ENCODE measurements around the gene PCNA.
"Not testable (repeated sequence)": the region's sequence is repeated elsewhere in the genome, so short reads cannot be mapped to it uniquely, and the experiment has no call there.

Gene PCNA

DNA sequence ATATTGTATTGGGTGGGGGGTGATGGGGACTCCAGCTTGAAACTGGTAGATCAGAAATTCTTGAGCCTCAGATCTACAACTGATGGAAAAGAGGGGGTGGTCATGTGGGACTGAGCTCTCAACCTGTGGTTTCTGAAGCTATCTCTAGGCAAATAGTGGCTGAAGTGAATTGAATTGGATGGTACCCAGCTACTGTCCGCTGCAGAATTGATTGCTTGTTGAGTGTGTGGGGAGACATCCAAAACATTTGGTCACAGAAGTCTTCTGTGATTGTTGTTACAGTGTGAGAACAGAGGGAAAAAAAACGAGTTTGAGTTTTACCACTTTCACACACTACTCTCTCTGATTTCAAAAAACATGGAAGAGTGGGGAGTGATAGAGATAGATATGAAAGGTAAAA lies 21.9 kb upstream of the PCNA start:
- DNase-seq: no peak

DNA sequence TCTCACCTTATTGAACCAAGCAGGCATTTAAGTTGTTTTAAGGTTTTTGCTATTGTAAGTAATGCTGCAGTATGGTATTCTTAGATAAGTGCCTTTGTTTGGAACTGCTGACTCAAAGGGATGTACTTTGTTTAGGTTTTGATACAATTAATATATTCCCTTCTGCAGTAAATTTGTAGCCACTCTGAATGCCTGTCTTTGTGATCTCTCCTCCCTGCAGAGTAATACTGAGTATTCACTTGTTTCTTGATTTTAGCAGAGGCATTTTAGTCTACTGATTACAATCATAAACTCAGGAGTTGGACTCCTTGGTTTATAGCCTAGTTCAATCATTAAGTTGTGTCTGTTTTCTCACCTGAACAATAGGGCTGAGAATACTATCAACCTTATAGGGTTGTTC lies 20.4 kb upstream of the PCNA start:
- no peak for DNase-seq

DNA sequence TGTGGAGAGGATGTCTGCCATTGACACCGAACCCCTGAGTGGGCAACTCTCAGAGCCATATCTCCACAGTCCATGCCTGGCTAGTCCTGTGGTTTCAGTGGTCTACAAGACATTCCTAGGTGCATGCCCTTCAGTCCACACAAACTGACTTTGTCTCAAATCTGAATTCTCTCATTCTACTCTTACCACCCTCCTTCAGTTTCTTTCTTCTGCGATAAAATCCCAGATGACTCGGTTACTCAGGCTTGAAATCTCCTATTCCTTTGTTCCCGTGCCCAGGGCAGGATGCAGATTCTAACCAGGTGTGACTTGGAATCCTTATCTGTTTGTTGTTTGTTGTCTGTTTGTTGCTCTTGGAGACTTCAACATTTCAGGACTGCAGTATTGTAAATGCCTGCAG lies 16.3 kb upstream of the PCNA start:
- no peak for DNase-seq

DNA sequence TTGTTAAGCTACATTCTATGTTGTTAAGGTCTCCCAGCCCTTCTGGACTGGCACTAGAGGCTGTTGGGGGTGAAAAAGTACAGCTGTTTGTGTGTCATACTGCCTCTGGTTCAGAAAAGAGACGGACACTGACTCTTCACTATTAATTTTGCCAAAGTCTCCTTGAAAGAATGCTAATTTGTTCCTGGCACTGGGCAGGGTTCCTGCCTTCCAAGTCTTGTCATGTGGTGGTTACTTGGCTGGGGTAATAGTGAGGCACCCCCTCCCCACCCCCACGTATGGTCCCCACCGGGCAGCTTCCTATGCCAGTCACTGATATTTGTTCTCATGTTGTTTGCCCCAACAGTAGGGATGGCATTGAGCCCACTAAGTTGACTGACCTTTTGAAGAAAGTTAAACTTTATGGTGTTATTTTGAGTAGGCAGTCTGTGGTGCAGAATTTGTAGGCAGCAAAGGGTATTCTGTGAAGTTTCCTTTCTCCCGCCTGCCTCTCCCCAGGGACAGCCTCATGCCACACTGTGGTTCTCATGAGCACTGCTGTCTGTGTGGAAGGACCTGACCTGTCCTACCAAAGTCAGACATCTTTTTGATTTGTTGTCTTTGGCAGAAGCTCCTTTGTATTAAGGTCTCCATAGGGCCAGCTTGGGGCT lies 15.7 kb upstream of the PCNA start:
- no peak for DNase-seq

DNA sequence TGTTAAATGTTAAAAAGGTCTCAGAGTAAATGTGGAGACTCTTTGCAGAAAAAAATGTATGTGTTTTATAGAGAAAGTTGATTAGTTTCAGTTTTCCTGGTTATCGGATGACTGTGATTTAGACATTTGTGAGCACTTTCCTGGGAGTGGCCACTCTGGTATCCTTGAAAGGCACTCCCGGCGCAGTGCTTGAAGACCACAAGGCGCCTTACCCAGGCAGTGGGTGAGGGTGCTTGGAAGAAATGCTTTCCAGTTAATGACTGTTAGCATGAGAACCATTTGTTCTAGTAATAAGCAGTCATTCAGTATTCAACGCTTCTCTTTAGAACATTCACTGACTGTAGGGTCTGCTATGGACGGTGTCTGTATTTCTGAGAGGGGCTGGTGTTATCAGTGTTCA lies 14.2 kb upstream of the PCNA start:
- no peak for DNase-seq

DNA sequence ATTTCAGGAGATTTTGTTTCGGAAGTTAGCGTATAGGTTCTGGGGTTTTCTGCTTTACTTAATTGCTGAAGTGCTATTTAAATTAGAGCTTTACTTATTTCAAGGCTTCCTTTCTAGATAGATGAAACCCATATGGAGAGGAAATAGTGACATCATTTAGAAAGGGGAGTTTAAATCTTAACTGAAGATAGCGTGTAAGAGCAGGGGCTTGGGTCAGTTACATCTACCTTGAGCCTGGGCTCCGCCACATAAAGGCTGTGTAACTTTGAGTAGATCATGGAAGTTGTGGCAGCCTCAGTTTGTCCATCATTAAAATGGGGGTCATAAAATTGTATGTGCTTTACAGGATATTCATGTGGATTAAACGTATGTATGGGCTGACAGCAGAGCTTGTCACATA lies 11.7 kb upstream of the PCNA start:
- DNase-seq: no peak

DNA sequence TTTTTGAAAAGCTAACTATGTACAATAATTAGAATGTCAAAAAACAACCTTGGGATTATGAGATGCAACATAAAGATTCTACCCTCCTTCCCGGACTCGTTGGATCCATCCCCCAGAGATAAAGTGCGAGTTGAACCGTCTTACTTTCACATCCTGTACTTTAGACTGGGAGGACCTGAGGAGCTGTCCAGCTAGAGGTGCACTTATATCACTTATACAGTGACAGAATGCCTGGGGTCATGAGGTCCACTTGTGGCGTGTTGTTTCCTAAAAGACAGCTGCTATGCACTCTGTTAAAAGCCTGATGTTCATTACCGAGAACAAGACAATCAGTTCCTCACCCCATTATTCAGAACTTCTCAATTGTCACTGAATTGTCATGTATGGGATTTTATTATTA lies 9.1 kb upstream of the PCNA start:
- no peak for DNase-seq

DNA sequence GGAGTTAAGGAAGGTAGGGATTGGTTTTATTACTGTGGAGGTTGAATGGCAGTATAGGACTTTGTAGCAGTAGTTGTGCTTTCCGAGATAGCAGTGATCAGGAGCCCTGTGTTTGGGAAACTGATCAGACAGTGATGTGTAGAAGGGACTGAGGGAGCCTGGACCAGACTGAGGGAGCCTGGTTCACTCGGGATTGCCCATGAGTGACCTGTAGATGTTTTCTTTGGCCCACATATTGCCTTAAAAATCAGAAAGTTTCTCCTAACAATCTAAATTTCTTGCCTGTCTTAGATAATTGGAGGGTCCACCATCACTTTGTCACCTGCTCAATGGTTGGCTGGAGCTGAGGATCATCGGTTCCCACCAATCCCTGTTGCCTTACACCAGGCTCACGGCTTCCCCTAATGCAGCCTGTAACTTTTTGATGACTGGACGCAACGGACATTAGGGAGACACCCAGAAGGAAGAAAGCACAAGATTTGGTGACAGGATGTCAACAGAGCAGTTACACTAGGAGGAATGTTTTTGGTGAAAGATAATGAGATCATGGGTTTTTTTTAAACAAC lies 8.2 kb upstream of the PCNA start:
- no peak for DNase-seq

DNA sequence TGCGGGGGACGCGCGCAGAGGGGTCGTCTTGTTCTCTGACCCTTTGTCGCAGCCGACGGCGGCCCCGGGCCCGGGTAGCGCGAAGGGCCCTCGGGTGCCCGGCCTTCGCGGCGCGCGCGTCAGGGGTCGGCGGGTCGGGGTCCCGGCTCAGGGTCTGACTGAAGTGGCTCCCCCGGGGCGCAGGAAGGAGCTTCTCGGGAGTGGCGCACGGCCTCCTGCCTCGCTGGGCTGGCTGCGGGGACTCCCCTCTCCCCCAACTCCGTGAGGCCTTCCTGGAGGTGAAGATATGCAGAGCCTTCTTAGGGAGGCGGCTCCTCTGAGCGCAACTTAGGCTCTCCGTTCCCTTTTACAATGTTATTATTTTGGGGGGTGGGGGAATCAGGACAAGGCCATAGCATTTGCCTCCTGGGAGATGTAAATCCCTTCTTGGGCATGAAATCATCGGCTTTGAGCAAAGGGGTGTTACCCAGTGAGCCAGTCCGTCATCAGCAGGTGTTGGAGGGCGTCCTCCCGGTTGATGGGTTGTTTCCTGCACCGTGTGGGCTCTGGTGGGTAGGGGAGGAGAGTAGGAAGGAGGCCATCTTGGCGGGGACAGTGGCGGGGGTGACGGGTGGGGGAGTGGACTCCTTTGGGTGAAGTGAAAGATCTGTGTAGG lies 7.6 kb upstream of the PCNA start:
- DNase-seq: peak; percentile 80

DNA sequence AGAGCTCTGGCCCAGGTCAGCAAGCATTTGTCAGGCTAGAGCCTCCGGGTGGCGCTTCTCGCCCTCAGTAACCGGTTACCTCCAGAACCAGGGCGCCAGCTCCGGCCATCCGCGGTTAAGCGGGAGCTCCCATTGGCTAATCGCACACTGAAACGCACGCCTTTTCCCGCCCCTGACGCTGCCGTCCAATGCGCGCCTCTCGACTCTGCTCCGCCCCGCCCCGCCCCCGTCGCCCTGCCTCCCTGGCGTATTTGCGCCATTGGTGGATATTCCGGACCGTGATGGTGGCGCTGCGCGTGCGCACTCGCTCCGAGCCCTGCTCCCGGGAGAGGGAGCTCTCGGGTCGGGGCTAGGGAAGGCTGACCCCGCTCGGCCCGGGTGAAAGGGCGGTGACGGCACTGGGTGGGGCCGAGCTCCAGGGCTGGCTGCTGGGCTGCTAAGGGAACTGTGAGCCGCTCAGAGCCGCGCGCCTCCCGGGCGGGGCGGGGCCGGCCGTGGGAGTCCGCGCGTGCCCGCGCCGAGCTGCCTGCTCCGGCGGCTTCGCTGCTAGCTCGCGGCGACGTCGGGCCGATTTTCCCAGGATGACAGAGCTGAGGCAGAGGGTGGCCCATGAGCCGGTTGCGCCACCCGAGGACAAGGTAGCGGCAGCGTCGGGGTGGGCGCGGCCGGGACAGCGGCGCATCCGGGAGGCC lies 6.9 kb upstream of the PCNA start, which contains the start of gene CDS2:
CDS2 (plus strand) TSS at position 497 of the 692 bp plus-strand sequence; CDS start at position 582, 85 bp downstream.
- peak; percentile 100 for DNase-seq

DNA sequence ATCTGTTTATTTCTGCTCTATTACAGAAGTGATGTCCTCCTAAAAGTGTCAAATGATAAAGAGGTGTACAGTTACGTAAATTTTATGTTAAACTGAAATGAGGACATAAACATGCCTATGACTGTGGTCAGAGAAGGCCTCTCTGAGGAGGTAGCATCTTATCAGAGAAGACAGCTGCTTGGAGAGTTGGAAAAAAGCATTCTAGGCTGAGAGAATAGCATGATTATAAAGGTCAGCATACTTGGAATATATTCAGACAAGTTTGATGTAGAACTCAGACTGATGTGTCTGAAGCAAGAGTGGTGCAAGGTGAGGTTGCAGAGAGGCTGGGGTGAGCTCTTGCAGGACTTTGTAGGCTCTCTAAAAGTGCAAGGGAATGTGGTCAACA lies 3.1 kb upstream of the PCNA start:
- DNase-seq: no peak

DNA sequence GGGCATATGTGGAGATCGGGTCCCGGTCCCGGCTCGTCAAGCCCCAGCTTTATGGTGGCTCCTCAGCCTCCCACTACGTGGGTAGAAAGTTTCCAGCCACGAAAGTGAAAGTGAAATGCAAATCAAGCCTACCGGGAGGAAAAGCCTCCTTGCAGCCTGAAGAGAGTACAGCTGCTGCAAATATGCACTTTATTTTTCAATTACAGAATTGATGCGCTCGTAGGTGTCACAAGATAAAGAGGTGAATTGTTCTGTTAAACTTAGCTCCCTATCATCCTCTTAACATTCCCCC lies 373 bp upstream of the PCNA start:
- DNase-seq: no peak

DNA sequence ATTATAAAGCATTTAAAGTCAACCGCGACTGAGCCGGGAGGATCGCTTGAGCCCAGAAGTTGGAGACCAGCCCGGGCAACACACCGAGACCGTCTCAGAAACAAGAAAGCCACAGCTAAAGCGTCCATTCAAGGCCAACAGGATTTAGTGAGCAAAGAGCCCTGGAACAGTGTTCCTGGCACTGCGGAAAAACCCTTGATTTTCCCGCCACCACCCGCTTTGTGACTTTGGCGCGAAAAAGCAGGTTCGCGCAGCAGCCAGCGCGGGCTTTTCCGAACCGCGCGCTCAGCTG lies 669 bp downstream of the PCNA start:
- no peak for DNase-seq

DNA sequence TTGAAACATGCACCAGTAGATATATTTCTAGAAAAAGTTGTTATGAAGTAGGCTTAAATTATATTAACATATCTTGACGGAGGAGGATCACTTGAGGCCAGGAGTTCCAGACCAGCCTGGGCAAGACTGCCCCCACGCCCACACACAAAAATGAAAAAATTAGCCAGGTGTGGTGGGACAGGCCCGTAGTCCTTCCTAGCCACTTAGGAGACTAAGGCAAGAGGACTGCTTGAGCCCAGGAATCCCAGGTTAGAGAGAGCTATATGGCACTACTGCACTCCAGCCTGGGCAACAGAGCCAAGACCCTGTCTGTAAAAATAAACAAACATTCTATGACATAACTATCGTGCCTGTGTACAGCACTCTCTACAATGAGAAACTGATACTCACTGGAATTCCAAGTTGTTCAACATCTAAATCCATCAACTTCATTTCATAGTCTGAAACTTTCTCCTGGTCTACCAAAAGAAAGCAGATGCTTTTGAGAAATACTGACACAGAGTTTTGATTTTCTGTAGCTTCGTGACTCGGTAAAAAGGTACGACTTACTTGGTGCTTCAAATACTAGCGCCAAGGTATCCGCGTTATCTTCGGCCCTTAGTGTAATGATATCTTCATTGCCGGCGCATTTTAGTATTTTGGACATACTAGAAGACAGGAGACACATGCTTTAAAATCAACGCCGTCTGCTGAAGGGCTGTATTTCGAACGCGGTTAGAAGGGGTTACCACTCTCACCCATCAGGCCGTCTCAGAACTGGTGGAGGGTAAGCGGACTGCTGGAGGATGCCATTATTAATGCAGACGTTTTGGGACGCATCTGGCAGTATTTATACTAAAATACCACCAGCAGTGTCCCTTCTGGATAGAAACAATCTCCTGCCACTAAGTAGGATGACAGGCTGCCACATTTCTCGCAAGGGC lies 1.3 kb downstream of the PCNA start:
- no peak for DNase-seq

DNA sequence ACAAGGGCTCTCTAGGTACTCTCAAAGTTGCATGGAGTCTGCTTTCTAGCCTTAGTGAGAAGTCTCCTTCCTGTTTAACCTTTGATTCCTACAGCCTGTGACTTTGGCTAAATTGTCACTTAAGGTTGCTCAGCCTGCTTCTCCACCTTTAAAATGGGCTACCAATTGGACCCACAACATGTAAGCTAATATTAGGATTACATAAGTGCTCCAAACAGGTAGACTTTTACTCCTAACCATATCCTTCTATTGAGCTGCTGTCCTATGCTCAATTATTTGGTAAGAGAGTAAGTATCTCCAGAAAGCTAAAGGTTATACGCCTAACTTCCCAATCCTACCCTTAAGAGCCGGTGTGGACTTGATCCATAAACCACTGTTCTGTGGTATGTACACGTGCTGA lies 2.9 kb downstream of the PCNA start:
- no peak for DNase-seq

DNA sequence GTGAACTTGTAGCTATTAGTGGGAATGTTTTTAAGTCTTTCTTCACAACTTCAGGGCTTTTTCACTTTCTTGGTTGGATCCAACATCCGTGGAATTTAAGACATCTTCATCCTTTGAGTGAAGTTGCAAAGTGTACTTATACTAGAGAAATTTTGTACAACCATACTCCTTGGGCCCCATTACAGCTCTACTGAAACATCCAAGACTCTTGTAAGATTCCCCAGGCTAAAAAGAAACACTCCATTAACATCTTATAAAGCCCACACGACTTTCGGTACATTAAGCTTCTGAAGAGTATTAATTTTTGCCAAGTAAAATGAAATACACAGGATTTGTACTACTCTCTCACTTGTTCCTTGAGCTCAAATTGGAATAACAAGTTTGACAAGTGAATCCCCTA lies 5.4 kb downstream of the PCNA start:
- no peak for DNase-seq

DNA sequence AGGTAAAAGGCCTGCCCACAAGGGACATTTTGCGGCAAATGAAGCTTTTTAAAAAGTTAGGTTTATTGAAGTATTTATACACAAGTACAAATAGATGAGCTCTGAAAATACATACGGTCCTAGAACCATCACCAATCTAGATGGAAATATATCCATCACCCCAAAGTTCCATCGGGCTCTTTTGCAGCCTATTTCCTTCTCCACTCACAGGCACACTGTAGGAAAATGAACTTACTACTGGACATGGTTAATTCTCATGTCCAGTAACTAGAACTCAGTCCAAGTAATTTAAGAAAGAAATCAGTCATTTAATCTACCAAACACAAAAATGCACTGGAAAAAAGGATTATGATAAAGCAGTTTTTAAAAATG lies 6.2 kb downstream of the PCNA start:
- DNase-seq: no peak

DNA sequence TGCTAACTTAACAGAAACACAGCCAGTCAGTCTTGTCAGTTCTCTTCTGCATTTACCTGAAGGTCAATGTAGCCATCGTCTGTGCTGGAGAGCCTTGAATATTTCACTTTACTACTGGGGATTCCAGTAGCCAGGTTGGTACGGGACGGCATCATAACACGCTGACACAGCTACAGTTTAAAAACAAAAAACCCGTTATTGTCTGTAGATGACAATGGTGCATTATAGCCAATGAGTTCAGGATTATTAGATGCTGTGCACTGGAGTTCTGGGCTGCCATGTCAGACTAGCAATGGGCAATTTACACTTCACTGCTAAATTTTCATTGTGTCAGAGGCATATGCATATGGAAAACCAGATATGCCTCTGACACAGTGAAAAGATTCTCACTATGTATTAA lies 10.5 kb downstream of the PCNA start:
- no peak for DNase-seq

DNA sequence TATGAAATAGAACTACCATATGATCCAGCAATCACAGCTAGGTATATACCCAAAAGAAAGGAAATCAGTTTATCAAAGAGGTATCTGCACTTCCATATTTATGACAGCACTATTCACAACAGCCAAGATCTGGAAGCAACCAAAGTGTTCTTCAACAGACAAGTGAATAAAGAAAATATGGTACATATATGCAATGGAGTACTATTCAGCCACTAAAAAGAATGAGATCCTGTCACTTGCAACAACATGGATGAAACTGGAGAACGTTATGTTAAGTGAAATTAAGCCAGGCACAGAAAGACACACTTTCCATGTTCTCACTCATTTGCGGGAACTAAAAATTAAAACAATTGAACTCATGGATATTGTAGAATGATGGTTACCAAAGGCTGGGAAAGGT lies 15.3 kb downstream of the PCNA start:
- no peak for DNase-seq

DNA sequence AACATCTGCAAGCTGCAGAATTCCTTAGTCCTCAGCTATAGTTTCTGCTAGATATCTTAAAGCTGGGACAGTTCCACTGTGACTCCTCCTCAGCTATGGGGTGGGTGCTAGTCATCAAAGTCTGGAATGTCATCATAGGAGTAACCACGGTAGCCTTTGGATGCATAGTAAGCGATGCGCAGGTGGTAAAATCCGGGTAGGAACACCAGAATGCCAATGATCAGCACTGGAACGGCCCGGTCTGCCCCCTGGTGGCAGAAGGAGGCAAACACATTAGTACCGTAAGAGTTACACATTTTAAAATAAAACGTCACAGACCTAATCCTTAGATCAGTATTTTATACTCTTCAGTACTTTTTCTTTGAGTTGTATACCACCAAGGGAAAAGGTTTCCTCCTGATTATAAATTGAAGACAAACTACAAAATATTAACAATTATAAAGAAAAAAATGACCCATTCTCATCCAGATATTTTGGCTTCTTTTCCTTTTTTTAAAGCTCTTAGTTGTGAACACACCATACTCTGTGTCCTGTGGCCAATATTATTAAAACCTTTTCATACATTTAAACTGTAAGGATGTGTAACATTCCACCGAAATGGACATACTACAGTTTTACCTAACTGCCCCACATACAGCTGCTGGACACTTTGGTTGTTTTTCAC lies 18.9 kb downstream of the PCNA start:
- DNase-seq: peak; percentile 78

DNA sequence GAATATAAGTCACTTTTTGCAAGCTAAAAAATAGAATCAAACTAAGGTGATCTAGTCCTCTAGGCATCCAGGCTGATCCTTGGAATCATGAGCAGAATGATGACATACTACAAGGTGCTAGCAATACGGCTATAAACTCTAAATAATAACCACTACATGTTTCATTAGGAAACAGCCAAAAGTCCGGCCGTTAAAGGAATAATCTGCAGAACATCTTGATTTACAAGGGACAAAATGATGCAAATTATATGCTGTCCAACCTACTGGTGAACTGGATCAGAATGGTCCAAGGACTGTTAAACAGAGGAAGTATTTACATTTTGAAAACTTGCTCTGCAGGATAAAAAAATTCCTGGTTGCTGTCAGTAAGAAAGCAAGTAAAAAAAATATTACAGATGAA lies 19.8 kb downstream of the PCNA start:
- DNase-seq: not testable (repeated sequence)

DNA sequence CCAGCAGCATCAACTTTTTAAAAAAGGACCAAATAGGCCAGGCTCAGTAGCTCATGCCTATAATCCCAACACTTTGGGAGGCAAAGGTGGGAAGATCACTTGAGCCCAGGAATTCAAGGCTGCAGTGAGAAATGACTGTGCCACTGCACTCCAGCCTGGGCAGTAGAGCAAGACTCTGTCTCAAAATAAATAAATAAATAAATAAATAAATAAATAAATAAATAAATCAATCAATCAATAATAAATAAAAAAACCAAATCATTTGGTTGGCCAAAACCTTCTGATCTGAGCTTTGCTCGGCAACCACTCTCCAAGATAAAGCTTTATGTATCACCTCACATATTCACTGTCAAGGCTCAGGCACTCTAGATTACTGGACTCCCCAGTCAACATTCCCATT lies 20.7 kb downstream of the PCNA start:
- not testable (repeated sequence) for DNase-seq

DNA sequence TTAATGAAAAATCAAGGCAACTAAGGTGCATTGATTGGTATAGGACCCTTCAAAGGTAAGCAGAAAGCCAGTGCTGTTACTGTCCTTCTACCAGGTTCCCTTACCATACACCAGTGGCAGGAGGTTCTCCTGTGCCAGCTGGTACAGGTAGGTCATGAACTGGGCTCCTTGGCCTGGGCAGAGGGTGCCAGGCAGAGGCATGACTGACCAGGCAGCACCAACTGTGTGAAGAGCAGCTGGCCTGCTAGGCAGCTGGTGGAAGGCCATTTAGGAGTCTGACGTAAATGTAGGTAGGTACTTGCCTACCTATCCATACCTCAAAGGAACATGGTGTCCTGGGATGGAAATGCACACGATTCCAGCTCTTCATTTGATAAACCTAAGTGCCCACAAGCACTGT lies 23.3 kb downstream of the PCNA start:
- no peak for DNase-seq

All from CD4-positive, alpha-beta T cell treated with Interleukin-12 subunit alpha and Interleukin-12 subunit beta, for 1 hour (primary cell).